Large intestine (tissue), 3 donors: ENCODE results near the gene GALNT1. TPM values are rescaled to one million over a fixed set of nuclear protein-coding genes. Genes with fewer than 3 reads are reported as not detected.
A peak's percentile ranks its signal among the peaks of the same experiment; 100 is the strongest.

Source experiments
- DNase-seq, 2 donors: peaks; one replicate each; pipeline versions ENCODE4 v3.0.0 to v3.0.0-alpha.2; 2013
- H3K27ac ChIP-seq: one replicate; pipeline ENCODE4 v1.5.1; 2013; ENCODE audit warnings: low read length
- H3K27me3 ChIP-seq: 2 replicates; pipeline ENCODE4 v1.6.1; 2013; ENCODE audit warnings: low read length; ENCODE audit not compliant: control insufficient read depth, insufficient read depth
- H3K36me3 ChIP-seq: 2 replicates; pipeline ENCODE4 v1.6.1; 2013; ENCODE audit warnings: low read length; ENCODE audit not compliant: control insufficient read depth, insufficient read depth
- H3K4me1 ChIP-seq: one replicate; pipeline ENCODE4 v1.6.1; 2013; ENCODE audit warnings: low read length; ENCODE audit not compliant: control insufficient read depth, insufficient read depth
- H3K4me3 ChIP-seq: one replicate; pipeline ENCODE4 v1.5.1; 2013; ENCODE audit warnings: low read length
- H3K9me3 ChIP-seq: one replicate; pipeline ENCODE4 v1.6.1; 2013; ENCODE audit warnings: mild to moderate bottlenecking, low read depth, low read length, moderate library complexity; ENCODE audit not compliant: control insufficient read depth
- WGBS: methylation state at CpG from one replicate; pipeline ENCODE4 v1.1.5; 2013; ENCODE audit warnings: low lambda C conversion rate; ENCODE audit not compliant: insufficient coverage; 5-methylcytosine and 5-hydroxymethylcytosine counted together
- polyA plus RNA-seq: library from polyadenylated mRNA; unstranded; fragments of 120-200 nt; gene quantifications from one replicate; pipeline ENCODE4 v1.2.1, GENCODE V29; 2013

The GALNT1 gene
- polyA plus RNA-seq, 1 donor = 124 TPM

GRCh38 chr18:35707674-35708073 lies 126.1 kb downstream of the GALNT1 start:
- Histone ChIP-seq H3K36me3 (peaks cover 23% of the 10 kb centered on the region), H3K27ac (no peak overlapping the region), H3K27me3 (no peaks in the 10 kb centered on the region), H3K9me3 (no peaks in the 10 kb centered on the region), H3K4me1 (no peaks in the 10 kb centered on the region), H3K4me3 (no peak overlapping the region)
- DNase-seq = no peak
- no CpG with 5 or more reads among the region's 6 CpGs for WGBS

GRCh38 chr18:35710581-35710980 lies 129.0 kb downstream of the GALNT1 start:
- no CpG with 5 or more reads among the region's 2 CpGs for WGBS

GRCh38 chr18:35711227-35711626 lies 129.7 kb downstream of the GALNT1 start:
- WGBS = no CpG with 5 or more reads among the region's 2 CpGs
- Histone ChIP-seq H3K27me3 (no peaks in the 10 kb centered on the region), H3K36me3 (peaks cover 11% of the 10 kb centered on the region), H3K4me1 (no peaks in the 10 kb centered on the region), H3K27ac (no peak overlapping the region), H3K4me3 (no peak overlapping the region), H3K9me3 (peaks cover 2% of the 10 kb centered on the region)
- no peak for DNase-seq

More at GRCh38 chr18:35710581-35710980, 129.0 kb downstream of the GALNT1 start:
- Histone ChIP-seq H3K36me3 (peaks cover 14% of the 10 kb centered on the region), H3K9me3 (peaks cover 1% of the 10 kb centered on the region), H3K4me1 (no peaks in the 10 kb centered on the region), H3K4me3 (no peak overlapping the region), H3K27me3 (no peaks in the 10 kb centered on the region), H3K27ac (no peak overlapping the region)
- no peak for DNase-seq

- peaks cover 5% of the 10 kb centered on the region for H3K36me3 ChIP-seq
- no peak overlapping the region for H3K27ac ChIP-seq
- no peak overlapping the region for H3K4me3 ChIP-seq
- H3K9me3 ChIP-seq = peaks cover 2% of the 10 kb centered on the region
- H3K27me3 ChIP-seq = no peaks in the 10 kb centered on the region
- WGBS = 100% methylated on average over 1 of the region's 2 CpGs
- no peak for DNase-seq
- no peaks in the 10 kb centered on the region for H3K4me1 ChIP-seq
Observed at GRCh38 chr18:35713545-35713944, 132.0 kb downstream of the GALNT1 start.

GRCh38 chr18:35714539-35714938 lies 133.0 kb downstream of the GALNT1 start:
- 100% methylated on average over 1 of the region's 2 CpGs for WGBS
- no peak for DNase-seq
- no peaks in the 10 kb centered on the region for H3K4me1 ChIP-seq
- H3K27ac ChIP-seq = no peak overlapping the region
- H3K27me3 ChIP-seq = no peaks in the 10 kb centered on the region
- no peak overlapping the region for H3K4me3 ChIP-seq
- H3K36me3 ChIP-seq = peaks cover 3% of the 10 kb centered on the region
- peaks cover 2% of the 10 kb centered on the region for H3K9me3 ChIP-seq

GRCh38 chr18:35715139-35715538 lies 133.6 kb downstream of the GALNT1 start:
- peaks cover 2% of the 10 kb centered on the region for H3K9me3 ChIP-seq
- no peaks in the 10 kb centered on the region for H3K36me3 ChIP-seq
- no peaks in the 10 kb centered on the region for H3K27me3 ChIP-seq
- no peaks in the 10 kb centered on the region for H3K4me1 ChIP-seq
- DNase-seq = peak in 1 of 2 donors; percentile 17
- no peak overlapping the region for H3K27ac ChIP-seq
- WGBS = no CpG with 5 or more reads among the region's 2 CpGs
- no peak overlapping the region for H3K4me3 ChIP-seq

- H3K4me1 ChIP-seq = no peaks in the 10 kb centered on the region
- DNase-seq = no peak
- no peak overlapping the region for H3K4me3 ChIP-seq
- no peaks in the 10 kb centered on the region for H3K36me3 ChIP-seq
- H3K9me3 ChIP-seq = peaks cover 2% of the 10 kb centered on the region
- no peak overlapping the region for H3K27ac ChIP-seq
- WGBS = 100% methylated on average over 1 of the region's 4 CpGs
- no peaks in the 10 kb centered on the region for H3K27me3 ChIP-seq
Observed at GRCh38 chr18:35716169-35716831, 134.8 kb downstream of the GALNT1 start.

- Histone ChIP-seq H3K4me3 (no peak overlapping the region), H3K27me3 (no peaks in the 10 kb centered on the region), H3K4me1 (no peaks in the 10 kb centered on the region), H3K36me3 (no peaks in the 10 kb centered on the region), H3K27ac (no peak overlapping the region), H3K9me3 (peaks cover 2% of the 10 kb centered on the region)
- no CpG with 5 or more reads among the region's 5 CpGs for WGBS
- DNase-seq = no peak
Observed at GRCh38 chr18:35717182-35717581, 135.6 kb downstream of the GALNT1 start.

GRCh38 chr18:35721431-35722081 lies 140.0 kb downstream of the GALNT1 start:
- no CpG with 5 or more reads among the region's 6 CpGs for WGBS
- H3K36me3 ChIP-seq = no peaks in the 10 kb centered on the region
- H3K27ac ChIP-seq = no peak overlapping the region
- DNase-seq = no peak
- no peak overlapping the region for H3K4me3 ChIP-seq
- H3K4me1 ChIP-seq = no peaks in the 10 kb centered on the region
- H3K27me3 ChIP-seq = no peaks in the 10 kb centered on the region
- H3K9me3 ChIP-seq = no peaks in the 10 kb centered on the region

- 60% methylated on average over 1 of the region's 3 CpGs for WGBS
- H3K27me3 ChIP-seq = no peaks in the 10 kb centered on the region
- H3K4me1 ChIP-seq = no peaks in the 10 kb centered on the region
- H3K4me3 ChIP-seq = no peak overlapping the region
- H3K36me3 ChIP-seq = no peaks in the 10 kb centered on the region
- no peak for DNase-seq
- H3K9me3 ChIP-seq = no peaks in the 10 kb centered on the region
- no peak overlapping the region for H3K27ac ChIP-seq
Observed at GRCh38 chr18:35728676-35729075, 147.1 kb downstream of the GALNT1 start.
